CD4-positive, alpha-beta T cell treated with Interleukin-6 for 4 hours (primary cell): ENCODE results near the gene FIZ1.

Experiments
- DNase-seq: peaks from one replicate; pipeline ENCODE4 v3.0.0-alpha.2; 2020; ENCODE audit warnings: mixed read lengths

FIZ1 gene

DNA sequence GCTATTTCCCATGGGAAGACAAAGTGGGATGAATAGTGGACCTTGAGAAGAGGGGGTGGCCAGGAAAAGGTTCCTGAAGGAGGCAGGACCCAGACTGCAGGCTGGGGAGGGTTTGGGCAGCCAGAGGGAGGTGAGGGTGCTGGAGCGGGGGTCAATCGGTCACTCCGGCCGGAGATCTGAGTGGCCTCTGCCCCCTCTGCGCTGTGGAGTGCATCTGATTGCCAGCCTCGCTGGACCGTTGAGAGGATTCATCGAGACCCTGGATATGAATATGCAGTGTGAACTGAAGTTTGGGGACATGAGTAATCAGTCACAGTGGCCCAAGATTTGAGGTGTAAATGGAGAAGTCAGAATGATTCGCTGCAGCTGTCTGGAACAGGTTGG is 36.0 kb upstream of the FIZ1 start:
- no peak for DNase-seq

GRCh38 chr19:55633861-55634260 is 34.5 kb upstream of the FIZ1 start:
- DNase-seq = no peak

- peak; percentile 93 for DNase-seq
Measured at GRCh38 chr19:55632463-55632834, 33.1 kb upstream of the FIZ1 start.

GRCh38 chr19:55626350-55626749 is 27.0 kb upstream of the FIZ1 start:
- DNase-seq = peak; percentile 72

- no peak for DNase-seq
Measured at GRCh38 chr19:55625004-55625326, 25.6 kb upstream of the FIZ1 start.

DNA sequence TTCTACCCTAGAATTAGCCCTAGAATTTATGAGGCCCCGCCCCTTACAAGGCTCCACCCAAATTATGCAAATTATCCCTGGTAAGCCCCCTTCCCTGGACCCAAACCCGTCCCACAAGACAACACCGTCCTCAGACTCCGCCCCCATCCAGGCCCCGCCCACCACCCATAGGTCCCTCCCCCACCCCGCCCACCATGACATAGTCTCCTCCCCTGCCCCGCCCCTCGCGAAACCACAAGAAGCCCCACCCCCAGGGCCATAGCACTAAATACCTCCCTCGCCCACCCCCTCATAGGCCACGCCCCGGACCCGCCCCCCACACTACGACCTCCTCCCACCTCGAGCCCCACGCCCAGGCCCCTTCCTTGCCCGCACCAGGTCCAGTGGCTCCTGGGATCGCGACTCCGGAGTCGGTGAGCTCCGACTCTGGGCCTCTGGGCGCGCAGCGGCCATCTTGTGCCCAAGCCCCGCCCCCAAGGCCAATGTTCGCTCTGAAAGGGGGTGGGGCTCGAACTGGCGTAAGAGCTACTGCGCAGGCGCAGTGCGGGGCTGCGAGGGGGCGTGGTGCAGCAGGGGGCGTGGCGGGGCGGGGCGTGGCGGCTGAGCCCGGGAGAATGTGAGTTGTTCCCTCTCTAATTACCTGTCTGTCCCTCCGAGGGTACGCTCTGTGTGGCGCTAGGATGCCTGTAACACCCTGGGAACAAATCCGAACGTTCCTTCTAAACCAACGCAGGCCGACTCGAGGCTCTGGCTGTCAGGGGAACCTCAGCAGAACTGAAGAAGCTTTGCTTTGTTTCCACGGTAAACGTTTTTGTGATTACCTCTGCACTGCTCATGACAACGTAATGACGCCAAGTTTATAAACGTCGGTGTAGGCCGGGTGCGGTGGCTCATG is 25.0 kb upstream of the FIZ1 start, which contains the start of gene ZNF784:
TSS of gene ZNF784 (minus strand) at position 458 of the 895 bp plus-strand sequence. CDS start at position 453, 5 bp downstream.
- peak; percentile 92 for DNase-seq

GRCh38 chr19:55623561-55623960 is 24.2 kb upstream of the FIZ1 start:
- no peak for DNase-seq

DNA sequence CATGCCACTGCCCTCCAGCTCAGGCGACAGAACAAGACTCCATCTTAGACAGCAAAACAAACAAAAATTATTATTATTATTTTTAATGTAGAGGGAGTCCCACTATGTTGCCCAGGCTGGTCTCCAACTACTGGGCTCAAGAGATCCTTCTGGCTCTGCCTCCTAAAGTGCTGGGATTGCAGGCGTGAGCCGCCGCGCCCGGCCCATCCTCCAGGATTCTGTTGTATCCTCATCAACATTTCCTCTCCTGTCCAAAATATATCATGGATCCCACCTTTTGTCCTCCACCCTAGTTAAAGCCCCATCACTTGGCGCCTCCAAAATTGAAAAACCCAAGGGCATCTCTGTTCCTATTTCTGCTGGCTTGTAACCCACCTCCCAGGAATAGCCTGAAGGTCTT is 23.8 kb upstream of the FIZ1 start:
- no peak for DNase-seq

- DNase-seq = no peak
Measured at GRCh38 chr19:55622242-55622969, 23.1 kb upstream of the FIZ1 start.

- DNase-seq = no peak
Measured at GRCh38 chr19:55621673-55622231, 22.4 kb upstream of the FIZ1 start.

GRCh38 chr19:55621205-55621672 is 21.9 kb upstream of the FIZ1 start:
- DNase-seq = no peak

GRCh38 chr19:55620410-55621204 is 21.3 kb upstream of the FIZ1 start:
- peak; percentile 45 for DNase-seq

GRCh38 chr19:55619286-55619685 is 20.0 kb upstream of the FIZ1 start:
- DNase-seq = no peak

- no peak for DNase-seq
Measured at GRCh38 chr19:55618426-55618825, 19.1 kb upstream of the FIZ1 start.

DNA sequence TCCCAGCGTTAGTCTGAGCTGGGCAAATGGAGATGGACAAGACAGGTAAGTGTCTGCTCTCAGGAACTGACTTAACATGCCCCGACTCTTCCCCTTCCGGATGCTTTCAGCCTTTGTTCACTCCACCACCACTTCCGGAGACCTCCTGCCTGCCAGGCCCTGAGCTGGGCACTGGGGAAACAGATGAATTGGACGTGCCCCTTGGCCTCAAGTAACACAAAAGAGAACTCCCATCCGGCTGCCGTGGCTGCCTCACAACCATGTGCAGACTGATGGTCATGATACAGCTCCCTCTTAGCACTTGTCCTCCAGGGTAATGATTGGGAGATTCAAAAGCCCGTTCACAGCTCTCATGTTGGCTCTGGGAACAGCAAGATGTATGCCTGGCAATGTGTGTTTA is 18.1 kb upstream of the FIZ1 start:
- no peak for DNase-seq

- DNase-seq = no peak
Measured at GRCh38 chr19:55616395-55616875, 17.1 kb upstream of the FIZ1 start.

DNA sequence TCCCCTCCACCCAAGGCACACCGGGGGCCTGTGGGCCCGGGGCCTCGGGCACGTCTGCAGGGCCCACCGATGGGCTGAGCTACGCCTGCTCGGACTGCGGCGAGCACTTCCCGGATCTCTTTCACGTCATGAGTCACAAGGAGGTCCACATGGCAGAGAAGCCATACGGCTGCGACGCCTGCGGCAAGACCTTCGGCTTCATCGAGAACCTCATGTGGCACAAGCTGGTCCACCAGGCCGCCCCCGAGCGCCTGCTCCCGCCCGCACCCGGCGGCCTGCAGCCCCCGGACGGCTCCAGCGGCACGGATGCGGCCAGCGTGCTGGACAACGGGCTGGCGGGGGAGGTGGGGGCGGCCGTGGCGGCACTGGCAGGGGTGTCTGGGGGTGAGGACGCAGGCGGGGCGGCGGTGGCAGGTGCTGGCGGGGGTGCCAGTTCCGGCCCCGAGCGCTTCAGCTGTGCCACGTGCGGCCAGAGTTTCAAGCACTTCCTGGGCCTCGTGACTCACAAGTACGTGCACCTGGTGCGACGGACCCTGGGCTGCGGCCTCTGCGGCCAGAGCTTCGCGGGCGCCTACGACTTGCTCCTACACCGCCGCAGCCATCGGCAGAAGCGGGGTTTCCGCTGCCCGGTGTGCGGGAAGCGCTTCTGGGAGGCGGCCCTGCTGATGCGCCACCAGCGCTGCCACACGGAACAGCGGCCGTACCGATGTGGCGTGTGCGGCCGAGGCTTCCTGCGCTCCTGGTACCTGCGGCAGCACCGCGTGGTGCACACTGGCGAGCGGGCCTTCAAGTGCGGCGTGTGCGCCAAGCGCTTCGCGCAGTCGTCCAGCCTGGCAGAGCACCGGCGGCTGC is 16.5 kb upstream of the FIZ1 start:
- DNase-seq = no peak

DNA sequence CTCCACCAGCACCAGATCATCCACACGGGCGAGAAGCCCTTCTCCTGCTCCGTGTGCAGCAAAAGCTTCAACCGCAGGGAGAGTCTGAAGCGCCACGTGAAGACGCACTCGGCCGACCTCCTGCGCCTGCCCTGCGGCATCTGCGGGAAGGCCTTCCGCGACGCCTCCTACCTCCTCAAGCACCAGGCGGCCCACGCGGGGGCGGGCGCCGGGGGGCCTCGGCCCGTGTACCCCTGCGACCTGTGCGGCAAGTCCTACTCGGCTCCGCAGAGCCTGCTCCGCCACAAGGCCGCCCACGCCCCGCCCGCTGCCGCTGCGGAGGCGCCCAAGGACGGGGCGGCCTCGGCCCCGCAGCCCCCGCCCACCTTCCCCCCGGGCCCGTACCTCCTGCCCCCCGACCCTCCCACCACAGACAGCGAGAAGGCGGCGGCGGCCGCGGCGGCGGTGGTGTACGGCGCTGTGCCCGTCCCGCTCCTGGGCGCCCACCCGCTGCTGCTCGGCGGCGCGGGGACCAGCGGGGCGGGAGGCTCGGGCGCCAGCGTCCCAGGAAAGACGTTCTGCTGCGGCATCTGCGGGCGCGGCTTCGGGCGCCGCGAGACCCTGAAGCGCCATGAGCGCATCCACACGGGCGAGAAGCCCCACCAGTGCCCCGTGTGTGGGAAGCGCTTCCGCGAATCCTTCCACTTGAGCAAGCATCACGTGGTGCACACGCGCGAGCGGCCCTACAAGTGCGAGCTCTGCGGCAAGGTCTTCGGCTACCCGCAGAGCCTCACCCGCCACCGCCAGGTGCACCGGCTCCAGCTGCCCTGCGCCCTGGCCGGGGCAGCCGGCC is 15.6 kb upstream of the FIZ1 start:
- no peak for DNase-seq

DNA sequence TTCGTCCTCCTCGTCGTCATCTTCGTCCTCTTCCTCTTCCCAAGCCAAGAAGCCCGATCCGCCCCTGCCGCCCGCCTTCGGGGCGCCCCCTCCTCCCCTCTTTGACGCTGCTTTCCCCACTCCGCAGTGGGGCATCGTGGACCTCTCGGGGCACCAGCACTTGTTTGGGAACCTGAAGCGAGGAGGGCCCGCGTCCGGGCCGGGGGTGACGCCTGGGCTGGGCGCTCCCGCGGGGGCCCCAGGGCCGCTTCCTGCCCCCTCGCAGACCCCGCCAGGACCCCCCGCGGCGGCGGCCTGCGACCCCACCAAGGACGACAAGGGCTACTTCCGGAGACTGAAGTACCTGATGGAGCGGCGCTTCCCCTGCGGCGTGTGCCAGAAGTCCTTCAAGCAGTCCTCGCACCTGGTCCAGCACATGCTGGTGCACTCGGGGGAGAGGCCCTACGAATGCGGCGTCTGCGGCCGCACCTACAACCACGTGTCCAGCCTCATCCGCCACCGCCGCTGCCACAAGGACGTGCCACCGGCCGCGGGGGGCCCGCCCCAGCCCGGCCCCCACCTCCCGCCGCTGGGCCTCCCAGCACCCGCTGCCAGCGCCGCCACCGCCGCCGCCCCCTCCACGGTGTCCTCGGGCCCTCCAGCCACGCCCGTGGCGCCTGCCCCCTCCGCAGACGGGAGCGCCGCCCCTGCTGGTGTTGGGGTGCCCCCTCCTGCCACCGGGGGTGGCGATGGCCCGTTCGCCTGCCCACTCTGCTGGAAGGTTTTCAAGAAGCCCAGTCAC is 14.8 kb upstream of the FIZ1 start:
- DNase-seq = no peak

DNA sequence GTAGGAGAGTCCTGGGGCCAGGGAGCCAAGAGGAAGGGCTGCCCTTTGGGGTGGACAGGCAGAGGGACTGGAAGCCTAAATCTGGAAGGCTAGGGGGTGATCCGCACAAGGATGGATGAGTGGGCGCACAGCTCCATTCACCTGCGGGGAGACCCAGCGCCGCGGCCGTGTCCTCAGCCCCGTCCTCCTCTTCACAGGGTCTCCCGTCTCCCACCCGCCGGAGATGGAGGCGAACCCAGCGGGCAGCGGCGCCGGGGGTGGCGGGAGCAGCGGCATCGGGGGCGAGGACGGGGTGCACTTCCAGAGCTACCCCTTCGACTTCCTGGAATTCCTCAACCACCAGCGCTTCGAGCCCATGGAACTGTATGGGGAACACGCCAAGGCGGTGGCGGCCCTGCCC is 14.1 kb upstream of the FIZ1 start:
- no peak for DNase-seq
